NCI-H1092 (cell line): ENCODE data around the gene PARP8.
"Not testable (repeated sequence)": the region's sequence is repeated elsewhere in the genome, so short reads cannot be mapped to it uniquely, and the experiment has no call there.

Experiments used
- DNase-seq: peaks from one replicate; lab custom pipeline; 2025; lab: John Stamatoyannopoulos, UW

Gene PARP8

DNA sequence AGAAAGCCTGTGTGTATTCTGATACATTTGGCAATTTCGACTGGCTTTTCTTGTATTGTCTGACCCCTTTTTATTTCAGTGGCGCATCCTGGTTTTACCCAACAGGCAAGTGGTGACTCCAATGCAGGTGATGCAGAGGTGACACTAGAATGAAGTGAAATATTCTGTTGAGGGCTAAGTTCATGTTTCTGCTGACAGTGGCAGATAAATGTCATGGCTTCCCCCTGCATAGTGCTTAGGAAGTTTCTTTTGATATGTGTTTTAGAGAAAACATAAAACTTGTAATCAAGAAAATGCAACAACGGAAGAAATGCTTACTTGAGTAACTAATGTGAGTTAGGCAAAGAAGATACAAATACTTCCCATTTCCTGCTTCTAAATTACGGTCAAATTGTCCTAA lies 13.1 kb downstream of the PARP8 start:
- DNase-seq, result not testable (repeated sequence)

GRCh38 chr5:50684721-50685120 lies 18.3 kb downstream of the PARP8 start:
- DNase-seq, result no peak

DNA sequence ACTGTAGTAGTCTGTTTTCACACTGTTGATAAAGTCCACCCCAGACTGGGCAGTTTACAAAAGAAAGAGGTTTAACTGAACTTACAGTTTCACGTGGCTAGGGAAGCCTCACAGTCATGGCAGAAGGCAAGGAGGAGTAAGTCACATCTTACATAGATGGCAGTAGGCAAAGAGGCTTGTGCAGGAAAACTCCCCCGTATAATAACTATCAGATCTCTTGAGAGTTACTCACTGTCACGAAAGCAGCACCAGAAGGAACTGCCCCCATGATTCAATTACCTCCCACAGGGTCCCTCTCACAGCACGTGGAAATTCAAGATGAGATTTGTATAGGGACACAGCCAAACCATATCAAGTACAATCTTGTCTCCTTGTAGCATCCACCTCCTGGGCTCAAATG lies 21.1 kb downstream of the PARP8 start:
- no peak for DNase-seq

DNA sequence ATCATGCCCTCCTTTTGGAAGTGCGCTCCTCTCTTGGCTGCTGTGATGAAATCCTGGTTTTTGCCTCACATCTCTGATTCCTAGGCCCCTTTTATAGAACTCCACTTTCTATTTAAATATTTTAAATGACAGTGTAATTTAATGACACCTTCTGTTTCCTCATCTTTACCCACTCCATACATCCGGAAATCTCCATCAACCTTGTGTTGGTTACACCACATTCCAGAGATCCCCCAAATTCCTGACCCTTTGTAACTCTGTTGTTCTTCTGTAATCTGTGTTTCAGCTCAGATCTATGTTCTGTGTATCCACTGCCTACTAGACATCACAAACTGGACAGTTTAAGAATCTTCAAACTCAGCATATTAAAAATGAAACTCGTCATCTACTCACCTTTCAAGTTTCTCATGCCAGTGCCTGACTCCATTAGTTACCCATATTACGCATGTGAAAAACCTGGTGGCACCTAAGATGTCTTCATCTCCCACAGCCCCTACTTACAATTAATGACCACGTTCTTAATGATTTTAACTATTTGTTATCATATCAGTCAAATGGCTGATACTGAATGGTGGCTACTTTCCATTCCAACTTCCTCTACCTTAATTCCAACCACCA lies 25.1 kb downstream of the PARP8 start:
- DNase-seq, result no peak

- no peak for DNase-seq
Measured at GRCh38 chr5:50694027-50694590, 27.7 kb downstream of the PARP8 start.

GRCh38 chr5:50694626-50695025 lies 28.2 kb downstream of the PARP8 start:
- DNase-seq, result not testable (repeated sequence)

DNA sequence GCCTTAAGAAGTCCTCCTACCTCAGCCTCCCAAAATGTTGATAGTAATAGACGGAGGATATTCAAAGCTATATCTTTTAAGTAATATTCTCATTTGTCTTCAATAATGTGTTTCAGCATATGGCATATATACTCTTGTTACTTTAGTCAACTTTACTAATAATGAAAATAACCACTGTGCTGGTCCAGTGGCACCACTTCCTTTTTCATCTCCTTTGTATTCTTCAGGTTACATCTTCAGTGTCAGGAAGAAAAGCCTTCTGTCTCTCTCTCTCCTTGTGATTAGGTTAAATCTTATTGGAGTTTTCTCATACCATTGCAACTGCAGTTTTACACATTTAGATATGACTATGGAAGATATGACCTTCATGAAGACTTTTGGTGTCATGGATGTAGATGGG lies 31.3 kb downstream of the PARP8 start:
- DNase-seq, result no peak

- no peak for DNase-seq
Measured at GRCh38 chr5:50699737-50700136, 33.3 kb downstream of the PARP8 start.

GRCh38 chr5:50700706-50701105 lies 34.3 kb downstream of the PARP8 start:
- DNase-seq, result no peak

DNA sequence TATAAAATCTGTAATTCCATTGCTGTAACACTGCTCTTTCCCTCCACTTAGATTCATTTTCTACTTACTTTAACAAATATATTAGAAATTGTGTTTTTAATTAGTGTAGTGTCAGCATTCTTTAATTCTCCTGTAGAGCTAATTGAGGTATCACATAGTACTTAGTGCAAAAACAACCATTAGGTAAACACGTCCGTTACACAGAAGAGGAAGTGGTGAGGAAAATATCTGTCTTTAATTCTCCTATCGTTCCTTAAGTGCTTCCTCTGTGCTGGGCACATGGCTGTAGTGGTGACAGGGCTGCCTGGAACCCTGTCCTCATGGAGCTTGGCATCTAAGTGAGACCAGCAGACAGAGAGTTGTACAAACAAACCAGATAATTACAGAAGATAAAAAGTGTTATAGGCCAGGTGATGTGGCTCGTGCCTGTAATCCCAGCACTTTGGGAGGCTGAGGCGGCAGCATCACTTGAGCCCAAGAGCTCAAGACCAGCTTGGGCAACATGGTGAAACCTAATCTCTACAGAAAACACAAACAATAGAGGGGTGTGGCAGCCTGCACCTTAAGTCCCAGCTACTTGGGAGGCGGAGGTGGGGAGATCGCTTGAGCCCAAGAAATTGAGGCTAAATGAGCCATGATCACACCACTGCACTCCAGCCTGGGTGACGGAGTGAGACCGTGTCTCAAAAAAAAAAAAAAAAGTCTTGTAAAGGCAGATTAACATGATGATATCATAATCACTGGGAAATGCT lies 36.4 kb downstream of the PARP8 start:
- DNase-seq, result no peak

GRCh38 chr5:50703367-50703666 lies 36.9 kb downstream of the PARP8 start:
- no peak for DNase-seq

GRCh38 chr5:50704730-50705129 lies 38.3 kb downstream of the PARP8 start:
- DNase-seq, result no peak

DNA sequence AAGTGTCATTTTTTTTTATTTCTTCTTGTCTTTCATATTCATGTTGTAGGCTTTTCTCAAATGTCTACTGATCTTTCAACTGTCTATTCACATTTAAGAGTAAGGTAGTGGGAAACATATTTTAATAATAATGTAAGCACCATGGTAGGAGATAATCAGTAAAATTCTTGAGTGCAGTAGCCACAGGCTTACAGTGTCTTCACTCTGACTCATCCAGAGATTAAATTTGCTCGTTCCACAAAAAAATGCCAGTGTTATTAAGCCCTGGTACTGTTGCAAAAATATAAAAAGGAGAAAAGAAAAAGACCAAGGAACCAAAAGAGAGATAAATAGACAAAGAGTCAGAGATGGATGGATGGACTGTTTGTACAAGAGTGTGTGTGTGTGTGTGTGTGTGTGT lies 43.0 kb downstream of the PARP8 start:
- DNase-seq, result no peak

DNA sequence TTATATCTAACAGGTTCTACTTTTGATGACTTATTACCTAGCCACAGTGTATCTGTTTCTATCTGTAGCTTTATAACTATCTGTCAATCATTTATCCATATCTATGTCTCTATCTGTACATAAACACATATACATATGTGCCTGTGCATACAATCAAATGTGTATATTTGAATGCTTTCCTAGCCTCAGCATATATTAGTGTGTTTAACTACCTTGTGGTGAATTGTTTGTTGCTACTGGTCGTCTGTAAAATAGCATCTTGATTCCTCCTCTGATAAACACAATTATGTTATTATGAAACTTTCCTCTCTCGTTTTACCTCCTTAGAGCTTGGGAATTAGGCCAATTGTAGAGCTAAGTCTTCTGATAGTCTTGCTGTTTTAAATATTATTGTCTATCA lies 44.4 kb downstream of the PARP8 start:
- no peak for DNase-seq

DNA sequence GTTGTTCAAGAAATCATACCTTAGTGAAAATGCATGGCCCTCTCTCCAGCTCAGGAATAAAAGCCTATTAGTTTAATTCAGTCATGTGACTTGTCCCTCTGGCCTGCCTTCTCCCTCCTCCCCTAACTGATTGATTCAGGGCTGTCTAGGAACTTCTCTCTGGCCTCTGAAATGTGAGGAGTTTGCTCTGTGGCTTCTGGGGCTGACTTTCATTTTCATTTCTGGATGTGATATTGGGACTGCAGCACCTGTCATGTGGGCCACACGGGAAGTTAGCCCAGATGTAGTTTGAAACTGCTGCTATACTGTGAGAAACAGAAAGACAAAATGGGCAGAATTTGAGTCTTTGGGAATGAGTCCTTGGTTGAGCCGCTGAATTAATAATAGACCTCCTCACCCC lies 44.8 kb downstream of the PARP8 start:
- no peak for DNase-seq

DNA sequence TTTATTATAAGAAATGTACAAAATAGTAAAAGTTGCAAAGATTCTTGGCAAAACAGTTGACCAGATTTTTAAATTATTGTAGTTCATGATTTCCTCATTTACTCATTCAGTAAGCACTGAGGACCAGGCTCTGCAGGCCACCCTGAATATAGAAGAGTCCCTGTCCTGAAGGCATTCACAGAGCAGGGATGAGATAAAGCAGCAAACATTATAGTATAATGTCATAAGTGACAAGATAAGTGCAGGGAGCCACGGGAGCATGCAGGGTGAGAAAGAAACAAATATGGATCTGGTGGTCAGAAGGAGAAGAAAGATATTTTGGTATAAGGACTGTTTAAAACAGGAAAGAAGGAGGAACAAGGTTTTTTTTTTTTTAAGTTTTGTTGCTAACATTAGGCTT lies 46.0 kb downstream of the PARP8 start:
- no peak for DNase-seq

GRCh38 chr5:50715001-50715400 lies 48.6 kb downstream of the PARP8 start:
- no peak for DNase-seq

GRCh38 chr5:50716134-50716533 lies 49.7 kb downstream of the PARP8 start:
- no peak for DNase-seq

DNA sequence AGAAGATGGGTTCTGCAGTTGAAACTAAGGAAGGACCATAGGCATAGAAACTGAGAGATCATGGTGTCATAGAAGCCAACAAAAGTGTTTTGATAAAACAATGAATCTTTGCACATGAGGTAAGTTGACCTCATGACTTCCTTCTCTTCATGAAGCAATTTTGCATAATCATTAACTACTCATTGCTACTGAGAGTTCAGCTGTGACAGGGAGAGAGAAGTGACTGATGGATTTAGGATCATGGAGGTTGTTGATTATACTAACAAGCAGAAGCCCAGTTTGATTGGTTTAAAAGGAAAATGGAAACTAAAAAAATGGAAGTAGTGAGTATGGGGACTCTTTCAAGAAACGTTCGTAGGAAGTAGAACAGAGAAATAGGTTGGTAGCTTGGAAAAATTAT lies 51.2 kb downstream of the PARP8 start:
- DNase-seq, result no peak

- DNase-seq, result no peak
Measured at GRCh38 chr5:50720061-50720710, 53.7 kb downstream of the PARP8 start.

DNA sequence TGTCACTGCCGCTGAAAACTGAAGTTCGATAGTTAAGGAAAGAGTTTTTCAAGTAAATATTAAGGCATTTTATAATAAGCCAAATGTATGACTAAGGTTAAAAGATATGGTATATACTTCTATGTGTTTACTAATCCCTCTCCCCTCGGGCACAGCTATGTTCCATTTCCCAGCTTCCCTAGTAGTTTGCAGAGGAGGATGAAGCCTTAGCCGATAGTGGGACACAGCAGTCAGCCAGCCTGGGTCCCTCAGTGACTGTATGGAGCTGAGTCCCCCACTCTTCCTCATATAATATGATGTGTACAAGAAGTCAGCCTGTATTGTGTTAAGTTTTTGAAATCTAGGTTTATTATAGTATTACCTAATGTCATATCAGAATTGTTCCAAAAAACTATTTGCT lies 55.8 kb downstream of the PARP8 start:
- no peak for DNase-seq

DNA sequence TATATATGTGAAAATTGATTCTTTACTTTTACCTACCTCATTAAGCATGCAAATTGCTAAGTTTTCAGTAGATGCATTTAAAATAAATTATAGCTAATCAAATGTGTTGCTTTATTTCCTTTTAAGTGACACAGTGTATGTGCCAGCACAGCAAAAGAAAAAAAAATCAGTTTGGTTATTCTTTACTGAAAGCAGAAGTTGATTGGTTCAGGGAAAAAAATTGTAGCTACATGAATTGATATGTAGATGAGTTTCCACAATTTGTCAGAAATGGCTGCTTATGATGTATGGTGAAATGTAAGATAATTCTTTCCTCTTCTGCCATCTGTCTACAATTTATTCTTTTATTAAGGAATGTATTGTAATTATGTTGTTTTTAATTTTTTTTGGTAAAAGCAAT lies 57.8 kb downstream of the PARP8 start:
- DNase-seq, result no peak

DNA sequence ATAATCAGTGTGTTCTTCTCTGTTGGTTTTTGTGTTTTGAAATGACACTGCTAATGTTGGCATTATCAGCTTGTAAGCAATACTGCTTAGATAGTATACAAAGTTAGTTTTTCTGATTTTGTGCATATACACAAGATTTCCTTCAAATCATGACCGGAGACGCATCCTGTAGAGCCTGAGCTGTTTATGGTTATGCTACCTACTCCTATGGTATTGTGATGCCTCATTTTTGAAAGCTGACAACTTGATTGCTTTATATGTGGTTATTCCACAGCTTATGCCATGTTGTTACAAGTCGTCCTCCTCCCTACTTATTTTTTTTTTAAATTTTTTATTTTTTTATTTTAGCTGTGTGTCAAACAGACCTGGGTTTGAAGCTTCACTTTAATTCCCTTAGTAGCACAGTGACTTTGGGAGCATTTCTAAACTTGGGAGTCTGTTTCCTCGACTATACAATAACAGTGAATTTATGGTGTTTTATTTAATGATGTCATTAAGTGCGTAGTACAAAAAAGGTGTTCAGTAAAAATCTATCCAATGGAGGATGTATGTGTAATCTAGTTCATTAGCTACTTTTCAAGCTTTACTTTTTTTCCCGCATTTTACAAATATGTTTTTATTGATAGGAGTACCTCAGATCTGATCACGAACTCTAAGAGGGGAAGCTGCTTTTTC lies 59.5 kb downstream of the PARP8 start:
- no peak for DNase-seq
